ENCODE measurements around the gene NDUFS4.

DNA sequence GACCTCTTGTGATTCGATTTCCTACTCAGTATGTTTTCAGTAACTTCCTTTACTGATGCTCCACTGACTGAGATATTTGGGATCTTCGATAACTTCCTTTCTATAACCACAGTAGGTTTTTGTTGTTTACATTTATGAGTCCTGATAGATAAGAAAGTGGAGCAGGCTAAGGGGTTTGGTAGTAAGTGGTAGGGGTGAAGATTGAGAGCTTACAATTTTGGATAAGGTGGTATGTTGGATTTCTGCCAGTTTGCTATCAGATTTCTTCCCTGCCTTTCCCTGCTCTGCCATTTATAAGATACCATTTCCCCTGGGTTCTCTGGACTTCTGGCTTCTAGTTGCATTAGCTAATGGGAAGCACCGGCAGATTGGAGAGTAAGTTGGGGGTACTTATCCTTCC, 7.9 kb upstream of the NDUFS4 start:
- TF ChIP-seq, protein P1, sequence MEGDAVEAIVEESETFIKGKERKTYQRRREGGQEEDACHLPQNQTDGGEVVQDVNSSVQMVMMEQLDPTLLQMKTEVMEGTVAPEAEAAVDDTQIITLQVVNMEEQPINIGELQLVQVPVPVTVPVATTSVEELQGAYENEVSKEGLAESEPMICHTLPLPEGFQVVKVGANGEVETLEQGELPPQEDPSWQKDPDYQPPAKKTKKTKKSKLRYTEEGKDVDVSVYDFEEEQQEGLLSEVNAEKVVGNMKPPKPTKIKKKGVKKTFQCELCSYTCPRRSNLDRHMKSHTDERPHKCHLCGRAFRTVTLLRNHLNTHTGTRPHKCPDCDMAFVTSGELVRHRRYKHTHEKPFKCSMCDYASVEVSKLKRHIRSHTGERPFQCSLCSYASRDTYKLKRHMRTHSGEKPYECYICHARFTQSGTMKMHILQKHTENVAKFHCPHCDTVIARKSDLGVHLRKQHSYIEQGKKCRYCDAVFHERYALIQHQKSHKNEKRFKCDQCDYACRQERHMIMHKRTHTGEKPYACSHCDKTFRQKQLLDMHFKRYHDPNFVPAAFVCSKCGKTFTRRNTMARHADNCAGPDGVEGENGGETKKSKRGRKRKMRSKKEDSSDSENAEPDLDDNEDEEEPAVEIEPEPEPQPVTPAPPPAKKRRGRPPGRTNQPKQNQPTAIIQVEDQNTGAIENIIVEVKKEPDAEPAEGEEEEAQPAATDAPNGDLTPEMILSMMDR (IDR thresholded peaks at IDR 0.05): no peak
- TF ChIP-seq POLR2AphosphoS5 (IDR thresholded peaks at IDR 0.05): no peak
- TF ChIP-seq POLR2A (IDR thresholded peaks at IDR 0.05): no peak
- TF ChIP-seq EP300 (IDR thresholded peaks at IDR 0.05; ENCODE audit: low read depth): no peak
